MM.1S (cell line): ENCODE measurements around the gene SNX17.
A peak's percentile ranks its signal among the peaks of the same experiment; 100 is the strongest.

Source experiments
- DNase-seq: peaks from one replicate; pipeline ENCODE4 v3.0.0-alpha.2; 2015
- H2AFZ ChIP-seq: fragments of 300-600 bp; sonication (generic); 2 replicates; pipeline ENCODE4 v1.6.0; 2016; ENCODE audit warnings: antibody characterized with exemption, low read length
- H3F3A ChIP-seq: fragments of 300-600 bp; sonication (generic); 2 replicates; pipeline ENCODE4 v1.6.1; 2016; ENCODE audit warnings: mild to moderate bottlenecking, antibody characterized with exemption, low read length, moderate library complexity, mixed read lengths; ENCODE audit not compliant: insufficient read depth
- H3K27ac ChIP-seq: fragments of 300-600 bp; sonication (generic); 2 replicates; pipeline ENCODE4 v1.5.1; 2016; ENCODE audit warnings: mild to moderate bottlenecking, low read length
- H3K27me3 ChIP-seq: fragments of 300-600 bp; sonication (generic); replicated peaks from 2 replicates; pipeline ENCODE4 v1.6.0; 2016; ENCODE audit warnings: low read length; ENCODE audit not compliant: insufficient read depth
- H3K36me3 ChIP-seq: fragments of 300-600 bp; sonication (generic); replicated peaks from 2 replicates; pipeline ENCODE4 v1.6.1; 2016; ENCODE audit warnings: mild to moderate bottlenecking, low read length, mixed read lengths; ENCODE audit not compliant: insufficient read depth
- H3K4me1 ChIP-seq: fragments of 300-600 bp; sonication (generic); 2 replicates; pipeline ENCODE4 v1.6.1; 2016; ENCODE audit warnings: low read length, mixed read lengths
- H3K4me2 ChIP-seq: fragments of 300-600 bp; sonication (generic); 2 replicates; pipeline ENCODE4 v1.6.0; 2016; ENCODE audit warnings: low read depth, low read length
- H3K4me3 ChIP-seq: fragments of 300-600 bp; sonication (generic); 2 replicates; pipeline ENCODE4 v1.5.1; 2016; ENCODE audit warnings: low read length, mixed read lengths
- H3K79me2 ChIP-seq: fragments of 300-600 bp; sonication (generic); 2 replicates; pipeline ENCODE4 v1.6.1; 2016; ENCODE audit warnings: mixed run types, low read length, mixed read lengths
- H3K9ac ChIP-seq: fragments of 300-600 bp; sonication (generic); 2 replicates; pipeline ENCODE4 v1.6.1; 2016; ENCODE audit warnings: low read length, mixed read lengths
- H3K9me2 ChIP-seq: fragments of 300-600 bp; sonication (generic); replicated peaks from 2 replicates; pipeline ENCODE4 v1.6.1; 2016; ENCODE audit warnings: mild to moderate bottlenecking, low read length, mixed read lengths; ENCODE audit not compliant: insufficient read depth
- H3K9me3 ChIP-seq: fragments of 300-600 bp; sonication (generic); replicated peaks from 2 replicates; pipeline ENCODE4 v1.6.1; 2016; ENCODE audit warnings: mild to moderate bottlenecking, low read length, mixed read lengths; ENCODE audit not compliant: insufficient read depth
- H4K20me1 ChIP-seq: fragments of 300-600 bp; sonication (generic); 2 replicates; pipeline ENCODE4 v1.6.1; 2016; ENCODE audit warnings: mild to moderate bottlenecking, low read length, moderate library complexity, mixed read lengths; ENCODE audit not compliant: insufficient read depth
- CTCF ChIP-seq: fragments of 300-600 bp; sonication (generic); IDR thresholded peaks from 2 replicates; pipeline ENCODE4 v1.5.1; 2016; ENCODE audit warnings: antibody characterized with exemption, low read length, mixed read lengths
- EZH2 ChIP-seq: fragments of 300-600 bp; sonication (generic); optimal IDR thresholded peaks from 2 replicates; pipeline ENCODE3; 2017; ENCODE audit warnings: low read depth, mild to moderate bottlenecking, antibody characterized with exemption, low read length, mixed read lengths
- EZH2phosphoT487 ChIP-seq: fragments of 300-600 bp; sonication (generic); IDR thresholded peaks from 2 replicates; pipeline ENCODE4 v1.6.1; 2018; ENCODE audit warnings: antibody characterized with exemption, low read length

Gene SNX17

GRCh38 chr2:27378809-27379290 is 8.4 kb downstream of the SNX17 start:
- Histone ChIP-seq H3K4me1 (no peaks in the 10 kb centered on the region), H3K4me3 (no peak overlapping the region), H3K27ac (no peak overlapping the region), H2AFZ (no peak overlapping the region), H3F3A (peaks cover 29% of the 10 kb centered on the region), H3K79me2 (peaks cover 23% of the 10 kb centered on the region), H3K9ac (no peak overlapping the region; the same call in 1 of the 2 replicates), H3K36me3 (no peaks in the 10 kb centered on the region; the same call in none of the 2 replicates), H3K4me2 (peak overlapping the region; percentile 74; the same call in 1 of the 2 replicates), H3K9me3 (no peaks in the 10 kb centered on the region), H3K27me3 (no peaks in the 10 kb centered on the region), H3K9me2 (no peaks in the 10 kb centered on the region), H4K20me1 (no peaks in the 10 kb centered on the region)
- no peak for TF ChIP-seq CTCF
- TF ChIP-seq EZH2phosphoT487 = no peak
- no peak for TF ChIP-seq EZH2
- no peak for DNase-seq

GRCh38 chr2:27379383-27379835 is 9.0 kb downstream of the SNX17 start:
- Histone ChIP-seq H3K4me3 (peak overlapping the region; percentile 93), H3K27me3 (no peaks in the 10 kb centered on the region), H3K9me2 (no peaks in the 10 kb centered on the region), H4K20me1 (no peaks in the 10 kb centered on the region), H3K27ac (peak overlapping the region; percentile 37; the same call in 1 of the 2 replicates), H3K4me1 (no peaks in the 10 kb centered on the region), H2AFZ (no peak overlapping the region), H3K9me3 (no peaks in the 10 kb centered on the region), H3F3A (peaks cover 29% of the 10 kb centered on the region), H3K79me2 (peaks cover 27% of the 10 kb centered on the region), H3K36me3 (no peaks in the 10 kb centered on the region; the same call in none of the 2 replicates), H3K4me2 (peak overlapping the region; percentile 74), H3K9ac (peak overlapping the region; percentile 76; the same call in 1 of the 2 replicates)
- TF ChIP-seq EZH2 = no peak
- DNase-seq = no peak

- Histone ChIP-seq H3K79me2 (peaks cover 27% of the 10 kb centered on the region), H3K27ac (peak overlapping the region; percentile 37; the same call in 1 of the 2 replicates), H3K9me2 (no peaks in the 10 kb centered on the region), H3K9ac (peak overlapping the region; percentile 76), H3K36me3 (peaks cover 3% of the 10 kb centered on the region), H3K4me1 (no peaks in the 10 kb centered on the region), H3K9me3 (no peaks in the 10 kb centered on the region), H3K4me3 (peak overlapping the region; percentile 93), H2AFZ (peak overlapping the region; percentile 74), H4K20me1 (no peaks in the 10 kb centered on the region), H3F3A (peaks cover 29% of the 10 kb centered on the region), H3K4me2 (peak overlapping the region; percentile 74), H3K27me3 (no peaks in the 10 kb centered on the region)
- peak; percentile 9 for DNase-seq
- TF ChIP-seq CTCF (no peak), EZH2 (no peak), EZH2phosphoT487 (no peak)
Observed at GRCh38 chr2:27379836-27380625, 9.6 kb downstream of the SNX17 start.
